Stimulated activated CD8-positive, alpha-beta memory T cell treated with anti-CD3 and anti-CD28 coated beads, Interleukin-7, amount 100 ng/mL, for 1 hour (primary cell): Measurements from ENCODE around the gene AFTPH.

Experiments
- DNase-seq, 2 donors: peaks; one replicate each; pipeline ENCODE4 v3.0.0-alpha.2; 2020; ENCODE audit warnings: low read depth in 2 of 2

AFTPH gene

GRCh38 chr2:64631771-64632170, 107.6 kb downstream of the AFTPH start:
- no peak for DNase-seq

DNA sequence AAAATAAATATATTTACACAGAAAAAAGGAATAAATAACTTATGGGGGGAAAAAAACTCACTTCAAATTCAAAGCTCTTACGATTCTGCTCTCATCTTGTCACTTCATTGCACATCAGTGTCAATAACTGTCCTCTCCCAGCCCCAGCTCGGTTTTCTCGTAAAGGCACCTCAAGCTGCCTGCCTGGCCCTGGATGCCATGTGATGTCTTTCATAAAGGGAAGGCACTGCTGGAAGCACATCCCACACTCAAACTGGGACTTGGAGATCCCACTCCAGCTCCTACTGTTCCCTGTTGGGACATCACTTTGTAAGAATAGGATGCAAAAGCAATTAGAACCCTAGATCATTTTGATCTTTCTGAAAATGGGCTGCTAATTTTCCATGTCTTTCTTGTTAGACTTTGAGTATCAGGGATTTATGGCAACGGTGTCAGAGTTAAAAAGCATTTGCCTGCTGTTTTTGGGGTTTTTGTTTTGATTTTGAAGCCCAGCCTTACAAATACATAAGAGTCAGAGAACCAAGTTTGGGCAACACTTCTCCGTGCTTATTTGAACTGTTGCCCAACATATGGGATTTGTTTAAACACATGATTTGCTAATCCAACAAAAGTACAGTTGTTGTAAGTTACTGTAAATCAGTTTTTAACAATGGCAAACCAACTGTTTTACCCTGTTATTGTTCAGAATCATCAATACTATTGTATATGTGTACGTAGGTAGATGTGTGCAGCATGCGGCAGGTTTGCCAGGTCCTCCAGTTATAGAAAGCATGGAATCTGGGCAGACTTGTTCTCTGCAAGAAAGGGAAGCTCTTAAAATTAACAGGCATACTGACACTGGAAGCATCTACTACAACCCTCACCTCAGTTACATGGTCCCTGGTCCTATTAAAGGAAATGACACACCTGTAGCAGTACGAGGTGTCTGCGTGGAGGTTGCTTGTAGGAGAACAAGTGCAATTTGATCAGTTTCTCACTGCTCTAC, 109.0 kb downstream of the AFTPH start:
- no peak for DNase-seq

- no peak for DNase-seq
Observed at GRCh38 chr2:64634345-64635267, 110.5 kb downstream of the AFTPH start.

- DNase-seq, result no peak
Observed at GRCh38 chr2:64635976-64636911, 112.1 kb downstream of the AFTPH start.

GRCh38 chr2:64637000-64637635, 113.0 kb downstream of the AFTPH start:
- no peak for DNase-seq

- no peak for DNase-seq
Observed at GRCh38 chr2:64637931-64638330, 113.8 kb downstream of the AFTPH start.

DNA sequence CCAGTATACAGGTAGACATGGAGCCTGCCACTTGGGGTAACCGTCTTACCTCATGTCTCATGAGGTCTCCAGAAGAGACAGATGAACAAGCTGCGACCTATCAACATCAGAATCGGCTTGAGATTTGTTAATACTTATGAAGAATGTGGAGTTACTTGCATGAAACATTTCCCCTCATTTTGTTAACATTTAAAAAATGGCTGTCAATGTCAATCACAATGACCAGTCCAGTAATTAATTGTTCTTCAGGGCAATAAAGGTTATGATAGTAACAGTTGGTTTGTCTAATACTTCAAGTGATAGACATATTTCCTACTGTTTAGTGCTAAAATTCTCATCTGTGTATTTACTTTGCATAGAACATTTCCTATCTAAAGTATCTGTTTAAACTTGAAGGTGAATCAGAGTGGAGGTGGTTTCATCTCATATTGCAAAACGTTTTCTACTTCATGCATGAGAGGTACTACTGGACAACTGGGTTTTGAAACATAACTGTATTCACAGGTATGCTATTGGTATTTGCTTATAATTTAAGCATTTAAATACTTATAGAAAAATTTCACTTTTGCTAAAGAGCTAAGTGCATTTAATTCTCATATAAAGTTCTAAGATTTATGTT, 114.5 kb downstream of the AFTPH start:
- DNase-seq, result no peak

DNA sequence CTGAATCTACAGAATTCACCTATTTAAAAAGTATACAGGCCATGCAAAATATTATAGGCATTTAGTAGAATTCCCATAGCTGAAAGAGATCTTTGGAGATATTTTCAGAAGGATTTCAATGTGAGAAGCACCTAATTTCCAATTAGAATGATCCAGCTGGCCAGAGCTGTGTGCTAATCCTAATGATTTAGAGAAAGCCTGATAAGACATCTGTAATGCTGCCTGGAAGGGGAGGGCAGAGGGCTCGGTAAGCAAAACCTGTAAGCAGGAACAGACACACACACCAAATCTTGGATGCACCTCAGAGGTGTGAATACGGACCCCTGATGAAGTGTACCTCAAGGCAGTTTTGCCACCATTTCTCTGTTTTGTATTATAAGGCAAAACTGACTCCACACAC, 115.6 kb downstream of the AFTPH start:
- DNase-seq, result no peak

DNA sequence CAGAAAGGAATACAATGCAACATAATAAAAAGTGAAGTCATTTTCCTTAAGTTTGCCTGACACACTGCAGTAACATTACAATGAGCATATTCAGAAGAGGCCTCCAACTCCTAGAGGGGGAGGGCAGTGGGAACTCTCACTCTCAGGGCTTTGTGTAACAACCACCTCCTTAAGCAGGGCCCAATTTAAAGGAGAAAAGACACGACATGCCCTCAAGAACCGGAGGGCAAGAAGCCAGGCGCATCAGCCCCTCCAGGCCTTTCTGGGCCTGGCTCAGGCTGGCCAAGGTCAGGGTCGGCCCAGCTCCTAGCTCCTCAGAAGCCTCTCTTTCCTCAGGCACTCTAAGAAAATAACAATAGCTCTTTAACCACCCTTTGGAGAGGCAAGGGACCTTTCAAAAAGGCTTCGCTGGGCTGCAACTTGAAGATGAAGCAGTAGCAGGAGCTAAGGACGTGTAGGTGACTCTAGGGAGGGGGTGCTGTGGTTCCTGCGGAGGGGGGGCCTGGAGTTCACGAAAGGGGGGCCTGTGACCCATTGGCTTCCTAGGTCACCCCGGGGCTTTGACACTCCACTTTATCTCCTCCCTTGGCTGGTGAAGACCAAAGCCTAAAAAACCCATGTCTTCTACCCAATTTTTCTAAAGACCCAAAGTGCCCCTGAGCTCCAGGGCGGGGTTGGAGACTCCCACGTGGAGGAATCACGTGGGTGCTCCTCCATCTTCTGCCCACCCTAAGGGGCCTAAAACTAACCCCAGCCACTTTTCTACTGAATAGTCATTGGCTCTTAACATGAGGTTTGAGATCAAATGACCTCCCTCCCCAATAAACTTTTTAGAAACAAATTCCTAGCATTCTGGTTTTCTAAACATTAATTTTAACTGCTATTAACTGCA, 116.3 kb downstream of the AFTPH start:
- no peak for DNase-seq

- DNase-seq, result no peak
Observed at GRCh38 chr2:64641599-64641998, 117.5 kb downstream of the AFTPH start.
